ENCODE data around the gene DGKH. TPM values are rescaled to one million over a fixed set of nuclear protein-coding genes. Genes with fewer than 3 reads are reported as not detected.
A peak's percentile ranks its signal among the peaks of the same experiment; 100 is the strongest.

DGKH gene
- total RNA-seq, 1 experiment from 2014 or later: 19.1 TPM

GRCh38 chr13:42047561-42048341 is 697 bp upstream of the DGKH start:
- TF ChIP-seq CTCF (IDR thresholded peaks at IDR 0.05; ENCODE audit: unreplicated experiment): no peak
- no peaks in the 10 kb centered on the region for H3K27me3 Mint-ChIP-seq (ENCODE audit: unreplicated experiment)
- H3K4me3 Mint-ChIP-seq (ENCODE audit: low read depth, unreplicated experiment): peak overlapping the region; percentile 88
- no peaks in the 10 kb centered on the region for H3K9me3 Mint-ChIP-seq (ENCODE audit: low read depth, unreplicated experiment)
- CTCF ChIA-PET: interaction anchor here (0.6 to 1.1 kb wide), 7 partner anchors 21 to 370 kb away, joined by 3 to 8 read pairs (median 4); no protein-coding TSS in a partner anchor
- DNase-seq: peak; percentile 49
- intact Hi-C loops (cut with micrococcal nuclease; ENCODE audit: unreplicated experiment): loop anchor here (2.0 kb wide), 2 partner anchors 59 to 143 kb away; no protein-coding TSS in a partner anchor
- no peaks in the 10 kb centered on the region for H3K4me1 Mint-ChIP-seq (ENCODE audit: low read depth, unreplicated experiment)
- H3K27ac Mint-ChIP-seq (ENCODE audit: unreplicated experiment): peak overlapping the region; percentile 84
- H3K36me3 Mint-ChIP-seq (ENCODE audit: insufficient read depth, unreplicated experiment): peaks cover 22% of the 10 kb centered on the region
- no TSS peak for BruUV-seq (replicated peaks)

- no peaks in the 10 kb centered on the region for H3K4me1 Mint-ChIP-seq (ENCODE audit: low read depth, unreplicated experiment)
- H3K36me3 Mint-ChIP-seq (ENCODE audit: insufficient read depth, unreplicated experiment): peaks cover 22% of the 10 kb centered on the region
- H3K27ac Mint-ChIP-seq (ENCODE audit: unreplicated experiment): no peak overlapping the region
- DNase-seq: peak; percentile 75
- intact Hi-C loops (cut with micrococcal nuclease; ENCODE audit: unreplicated experiment): loop anchor here (2.0 kb wide), 1 partner anchor 58 kb away; no protein-coding TSS in a partner anchor
- CTCF ChIA-PET: interaction anchor here (0.6 kb wide), 1 partner anchor 148 kb away, joined by 8 read pairs; no protein-coding TSS in a partner anchor
- BruUV-seq (replicated peaks): no TSS peak
- H3K4me3 Mint-ChIP-seq (ENCODE audit: low read depth, unreplicated experiment): peak overlapping the region; percentile 88
- H3K27me3 Mint-ChIP-seq (ENCODE audit: unreplicated experiment): no peaks in the 10 kb centered on the region
- no peaks in the 10 kb centered on the region for H3K9me3 Mint-ChIP-seq (ENCODE audit: low read depth, unreplicated experiment)
- TF ChIP-seq CTCF (IDR thresholded peaks at IDR 0.05; ENCODE audit: unreplicated experiment): no peak
Measured at GRCh38 chr13:42048684-42049453, 421 bp downstream of the DGKH start.

GRCh38 chr13:42049454-42049813 is 986 bp downstream of the DGKH start:
- no peak for TF ChIP-seq CTCF (IDR thresholded peaks at IDR 0.05; ENCODE audit: unreplicated experiment)
- Mint-ChIP-seq H3K4me3 (ENCODE audit: low read depth, unreplicated experiment) (peak overlapping the region; percentile 88), H3K36me3 (ENCODE audit: insufficient read depth, unreplicated experiment) (peaks cover 22% of the 10 kb centered on the region), H3K27ac (ENCODE audit: unreplicated experiment) (no peak overlapping the region), H3K4me1 (ENCODE audit: low read depth, unreplicated experiment) (no peaks in the 10 kb centered on the region), H3K27me3 (ENCODE audit: unreplicated experiment) (no peaks in the 10 kb centered on the region), H3K9me3 (ENCODE audit: low read depth, unreplicated experiment) (no peaks in the 10 kb centered on the region)
- intact Hi-C loops (cut with micrococcal nuclease; ENCODE audit: unreplicated experiment): loop anchor here (2.0 kb wide), 1 partner anchor 57 kb away; no protein-coding TSS in a partner anchor
- CTCF ChIA-PET: no interaction called here
- BruUV-seq (replicated peaks): no TSS peak
- no peak for DNase-seq

DNA sequence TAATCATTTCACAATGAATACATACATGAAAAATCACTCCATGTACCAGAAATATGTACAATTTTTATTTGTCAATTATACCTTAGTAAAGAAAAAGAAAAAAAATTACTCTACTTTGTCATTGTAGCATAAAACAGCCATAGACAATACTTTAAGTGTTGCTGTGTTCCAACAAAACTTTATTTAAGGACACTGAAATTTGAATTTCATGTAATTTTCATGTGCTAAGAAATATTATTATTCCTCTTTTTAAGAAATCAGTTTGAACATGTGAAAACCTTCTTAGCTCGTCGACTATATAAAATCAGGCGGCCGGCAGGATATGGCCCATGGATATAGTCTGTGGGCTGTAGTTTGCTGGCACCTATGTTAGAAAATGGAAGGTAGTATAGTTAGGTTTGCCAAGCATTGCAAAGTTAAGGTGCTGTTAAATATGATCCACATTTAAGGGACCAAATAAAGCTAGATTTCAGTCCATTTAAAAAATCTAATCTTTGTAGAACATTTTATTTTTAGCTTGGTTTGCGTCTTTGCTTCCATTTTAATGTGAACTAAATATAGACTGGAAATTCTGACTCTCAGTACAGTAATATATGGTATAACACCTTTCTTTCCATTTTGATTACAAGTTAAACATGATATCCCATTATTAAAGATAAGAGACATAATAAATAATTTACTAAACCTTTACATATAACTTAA is 6.5 kb downstream of the DGKH start:
- intact Hi-C loops (cut with micrococcal nuclease; ENCODE audit: unreplicated experiment): no loop called here
- no peaks in the 10 kb centered on the region for H3K36me3 Mint-ChIP-seq (ENCODE audit: insufficient read depth, unreplicated experiment)
- no peaks in the 10 kb centered on the region for H3K9me3 Mint-ChIP-seq (ENCODE audit: low read depth, unreplicated experiment)
- no peak for TF ChIP-seq CTCF (IDR thresholded peaks at IDR 0.05; ENCODE audit: unreplicated experiment)
- H3K4me1 Mint-ChIP-seq (ENCODE audit: low read depth, unreplicated experiment): no peaks in the 10 kb centered on the region
- DNase-seq: no peak
- no peak overlapping the region for H3K4me3 Mint-ChIP-seq (ENCODE audit: low read depth, unreplicated experiment)
- no TSS peak for BruUV-seq (replicated peaks)
- CTCF ChIA-PET: no interaction called here
- no peaks in the 10 kb centered on the region for H3K27me3 Mint-ChIP-seq (ENCODE audit: unreplicated experiment)
- no peak overlapping the region for H3K27ac Mint-ChIP-seq (ENCODE audit: unreplicated experiment)

All from Calu3 (cell line).